NCI-H2081 treated with DMSO at 0.1 percent for 48 hours (cell line): ENCODE measurements around the gene CBARP.
"Not testable (repeated sequence)": the region's sequence is repeated elsewhere in the genome, so short reads cannot be mapped to it uniquely, and the experiment has no call there.

Experiments
- DNase-seq: peaks from one replicate; lab custom pipeline; 2025; lab: John Stamatoyannopoulos, UW

Gene CBARP

DNA sequence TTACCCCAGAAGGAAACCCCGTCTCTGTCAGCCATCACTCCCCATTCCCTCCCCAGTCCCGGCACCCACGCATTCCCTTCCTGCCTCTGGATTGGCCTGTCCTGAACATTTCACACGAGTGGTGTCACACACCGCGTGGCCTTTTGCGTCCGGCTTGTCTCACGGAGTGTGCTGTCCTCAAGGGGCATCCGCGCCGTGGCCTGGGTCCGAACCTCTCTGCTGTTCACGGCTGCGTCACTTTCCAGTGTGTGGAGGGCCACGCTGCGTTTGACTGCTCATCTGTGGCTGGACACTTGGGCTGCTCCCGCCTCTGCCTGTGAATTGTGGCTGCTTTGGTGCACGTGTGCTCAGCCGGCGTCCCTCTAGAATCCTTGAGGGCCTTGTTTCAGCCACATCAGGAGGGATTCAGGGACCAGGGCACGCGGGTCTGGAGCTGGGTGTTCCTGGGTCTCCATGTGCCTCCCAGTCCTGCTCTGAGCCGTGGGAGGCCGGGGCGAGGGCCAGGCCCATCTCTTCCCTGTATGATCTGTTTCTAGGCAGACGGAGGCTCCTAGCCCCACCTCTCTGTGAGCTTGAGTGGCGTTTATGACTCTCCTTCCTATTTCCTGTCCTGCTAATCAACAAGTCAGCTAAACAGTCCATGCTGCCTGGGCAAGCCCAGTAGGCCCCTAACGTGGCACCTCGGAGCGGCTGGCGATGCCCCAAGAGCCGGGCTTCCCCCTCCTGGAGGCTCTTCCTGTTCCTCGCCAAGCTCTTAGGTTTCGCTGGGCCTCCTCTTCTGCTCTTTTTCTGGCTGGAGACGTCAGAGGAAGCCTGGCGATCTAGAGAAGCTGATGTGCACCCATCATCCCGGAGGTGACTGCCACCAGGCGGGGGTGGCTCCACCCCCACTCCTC is 24.2 kb downstream of the CBARP start:
- DNase-seq = no peak

- no peak for DNase-seq
Measured at GRCh38 chr19:1211494-1212234, 26.1 kb downstream of the CBARP start.

- no peak for DNase-seq
Measured at GRCh38 chr19:1210227-1210538, 27.6 kb downstream of the CBARP start.

DNA sequence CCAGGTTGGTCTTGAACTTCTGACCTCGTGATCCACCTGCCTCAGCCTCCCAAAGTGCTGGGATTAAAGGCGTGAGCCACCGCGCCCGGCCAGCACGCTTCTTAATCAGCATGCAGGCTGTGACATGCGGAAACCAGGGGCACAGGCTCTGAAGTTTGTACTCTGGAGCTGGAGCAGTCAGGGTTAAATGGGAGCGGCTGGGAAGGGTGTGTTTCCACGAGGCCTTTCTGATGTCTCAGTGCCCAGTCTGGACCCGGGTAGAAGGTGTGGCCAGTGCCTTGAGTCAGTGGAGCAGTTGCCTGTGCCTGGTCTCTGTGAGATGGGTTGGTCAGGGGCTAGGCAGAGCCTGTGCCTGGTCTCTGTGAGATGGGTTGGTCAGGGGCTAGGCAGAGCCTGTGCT is 29.0 kb downstream of the CBARP start:
- DNase-seq = not testable (repeated sequence)

DNA sequence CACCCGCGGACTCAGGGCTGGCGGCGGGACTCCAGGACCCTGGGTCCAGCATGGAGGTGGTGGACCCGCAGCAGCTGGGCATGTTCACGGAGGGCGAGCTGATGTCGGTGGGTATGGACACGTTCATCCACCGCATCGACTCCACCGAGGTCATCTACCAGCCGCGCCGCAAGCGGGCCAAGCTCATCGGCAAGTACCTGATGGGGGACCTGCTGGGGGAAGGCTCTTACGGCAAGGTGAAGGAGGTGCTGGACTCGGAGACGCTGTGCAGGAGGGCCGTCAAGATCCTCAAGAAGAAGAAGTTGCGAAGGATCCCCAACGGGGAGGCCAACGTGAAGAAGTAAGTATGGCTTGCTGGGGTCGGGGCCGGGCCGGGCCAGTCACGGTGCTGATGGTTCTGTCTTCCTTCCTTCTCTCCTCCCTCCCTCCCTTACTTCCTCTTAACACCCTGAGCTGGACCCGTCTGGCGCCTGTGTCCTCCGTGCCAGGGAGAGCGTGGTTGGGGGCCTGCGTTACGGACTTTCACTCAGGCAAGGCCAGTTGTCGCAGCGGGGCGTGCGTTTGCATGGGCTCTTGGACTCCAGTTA is 30.8 kb downstream of the CBARP start:
- DNase-seq = no peak

DNA sequence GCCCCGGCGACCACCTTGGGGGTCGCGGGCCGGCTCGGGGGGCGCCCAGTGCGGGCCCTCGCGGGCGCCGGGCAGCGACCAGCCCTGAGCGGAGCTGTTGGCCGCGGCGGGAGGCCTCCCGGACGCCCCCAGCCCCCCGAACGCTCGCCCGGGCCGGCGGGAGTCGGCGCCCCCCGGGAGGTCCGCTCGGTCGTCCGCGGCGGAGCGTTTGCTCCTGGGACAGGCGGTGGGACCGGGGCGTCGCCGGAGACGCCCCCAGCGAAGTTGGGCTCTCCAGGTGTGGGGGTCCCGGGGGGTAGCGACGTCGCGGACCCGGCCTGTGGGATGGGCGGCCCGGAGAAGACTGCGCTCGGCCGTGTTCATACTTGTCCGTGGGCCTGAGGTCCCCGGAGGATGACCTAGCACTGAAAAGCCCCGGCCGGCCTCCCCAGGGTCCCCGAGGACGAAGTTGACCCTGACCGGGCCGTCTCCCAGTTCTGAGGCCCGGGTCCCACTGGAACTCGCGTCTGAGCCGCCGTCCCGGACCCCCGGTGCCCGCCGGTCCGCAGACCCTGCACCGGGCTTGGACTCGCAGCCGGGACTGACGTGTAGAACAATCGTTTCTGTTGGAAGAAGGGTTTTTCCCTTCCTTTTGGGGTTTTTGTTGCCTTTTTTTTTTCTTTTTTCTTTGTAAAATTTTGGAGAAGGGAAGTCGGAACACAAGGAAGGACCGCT is 31.5 kb downstream of the CBARP start:
- DNase-seq = no peak

DNA sequence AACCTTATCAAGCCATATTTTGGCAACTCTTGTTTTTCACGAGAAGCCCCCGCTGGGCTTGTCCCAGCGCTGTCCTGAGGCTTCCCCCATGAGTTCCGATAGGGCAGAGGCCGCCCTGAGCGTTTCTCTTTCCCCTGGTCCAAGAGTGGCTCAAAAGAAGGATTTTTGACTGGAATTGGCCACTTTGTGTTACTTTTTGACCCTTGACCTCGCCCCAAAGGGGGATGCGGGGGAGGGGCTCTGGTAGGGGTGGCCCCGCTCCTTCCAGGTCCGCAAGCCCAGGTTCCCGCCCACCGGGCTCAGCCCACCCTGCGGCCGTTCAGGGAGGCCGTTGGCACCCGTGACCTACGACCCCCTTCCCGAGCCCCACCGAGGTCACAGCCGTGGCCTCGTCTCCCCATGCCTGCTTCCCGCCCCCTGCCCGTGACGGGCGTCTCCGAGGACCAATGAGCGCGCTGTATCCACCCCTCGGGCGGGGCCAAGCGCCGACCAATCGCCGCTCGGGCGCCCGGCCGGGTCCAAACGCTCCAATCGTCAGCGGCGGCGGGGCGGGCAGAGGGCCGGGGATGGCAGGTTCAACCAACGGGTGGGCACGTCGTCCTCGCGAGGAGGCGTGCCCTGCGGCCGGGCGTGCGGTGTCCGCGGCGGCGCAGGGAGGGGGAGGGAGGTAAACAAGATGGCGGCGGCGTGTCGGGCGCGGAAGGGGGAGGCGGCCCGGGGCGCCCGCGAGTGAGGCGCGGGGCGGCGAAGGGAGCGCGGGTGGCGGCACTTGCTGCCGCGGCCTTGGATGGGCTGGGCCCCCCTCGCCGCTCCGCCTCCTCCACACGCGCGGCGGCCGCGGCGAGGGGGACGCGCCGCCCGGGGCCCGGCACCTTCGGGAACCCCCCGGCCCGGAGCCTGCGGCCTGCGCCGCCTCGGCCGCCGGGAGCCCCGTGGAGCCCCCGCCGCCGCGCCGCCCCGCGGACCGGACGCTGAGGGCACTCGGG is 32.4 kb downstream of the CBARP start, which contains the start of gene STK11:
TSS of gene STK11 (plus strand) at position 665 of the 986 bp plus-strand sequence. CDS start 1,136 bp downstream, outside the sequence.
- DNase-seq = peak; percentile 87

- DNase-seq = not testable (repeated sequence)
Measured at GRCh38 chr19:1200614-1201013, 37.2 kb downstream of the CBARP start.

DNA sequence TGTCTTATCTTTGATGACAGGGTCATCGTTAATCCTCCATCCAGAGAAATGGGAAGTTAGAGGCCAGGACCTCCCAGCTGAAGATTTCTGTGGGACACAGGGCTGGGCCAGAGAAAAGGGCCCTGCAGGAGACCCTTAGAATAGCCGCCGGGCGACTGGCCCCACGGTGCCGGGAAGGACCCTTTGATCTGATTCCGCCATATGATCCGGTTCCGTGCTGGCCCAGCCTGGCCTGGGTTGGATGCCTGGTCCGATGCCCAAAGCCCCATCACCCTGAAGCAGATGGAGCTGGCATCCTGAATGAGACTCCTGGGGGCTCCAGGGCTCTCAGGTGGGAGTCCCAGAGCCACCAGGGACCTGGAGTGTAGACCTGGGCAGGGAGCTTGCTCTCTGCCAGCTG is 38.3 kb downstream of the CBARP start:
- DNase-seq = no peak

- DNase-seq = no peak
Measured at GRCh38 chr19:1189419-1189818, 48.4 kb downstream of the CBARP start.

- no peak for DNase-seq
Measured at GRCh38 chr19:1183543-1184172, 54.1 kb downstream of the CBARP start.

DNA sequence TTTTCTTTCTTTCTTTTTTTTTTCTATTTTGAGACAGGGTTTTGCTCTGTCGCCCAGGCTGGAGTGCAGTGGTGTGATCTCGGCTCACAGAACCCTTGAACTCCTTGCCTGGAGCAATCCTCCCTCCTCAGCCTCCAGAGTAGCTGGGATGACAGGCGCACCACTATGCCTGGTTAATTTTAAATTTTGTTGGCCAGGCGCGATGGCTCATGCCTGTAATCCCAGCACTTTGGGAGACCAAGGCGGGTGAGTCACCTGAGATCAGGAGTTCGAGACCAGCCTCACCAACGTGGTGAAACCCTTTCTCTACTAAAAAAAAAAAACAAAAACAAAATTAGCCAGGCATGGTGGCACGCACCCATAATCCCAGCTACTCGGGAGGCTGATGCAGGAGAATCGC is 55.1 kb downstream of the CBARP start:
- no peak for DNase-seq

GRCh38 chr19:1182068-1182467 is 55.7 kb downstream of the CBARP start:
- DNase-seq = no peak

DNA sequence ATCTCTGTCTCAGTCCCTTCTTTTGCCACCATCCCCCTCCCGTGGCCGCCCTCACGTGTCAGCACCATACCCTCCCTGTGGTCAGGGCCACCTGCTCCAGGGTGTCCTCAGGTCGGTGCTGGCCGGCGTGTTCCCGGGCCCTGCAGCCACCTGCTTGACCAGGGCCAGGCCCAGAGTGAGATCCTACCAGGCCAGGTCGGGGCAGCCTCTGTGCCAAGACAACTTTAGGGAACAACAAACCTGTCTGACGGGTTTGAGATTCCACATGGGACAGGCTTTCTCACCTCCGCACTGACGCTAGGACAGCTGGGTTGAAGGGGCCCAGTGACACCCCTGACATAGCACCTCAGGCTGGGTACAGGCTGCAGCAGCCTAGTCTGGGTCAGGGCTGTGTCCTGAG is 56.2 kb downstream of the CBARP start:
- DNase-seq = no peak
